Thyroid gland (tissue), 4 donors: ENCODE measurements around the gene GATAD2A. TPM values are rescaled to one million over a fixed set of nuclear protein-coding genes. Genes with fewer than 3 reads are reported as not detected.

ENCODE experiments used
- DNase-seq, 2 donors: peaks; one replicate each; pipeline ENCODE4 v3.0.0-alpha.2; 2019
- H3K27ac ChIP-seq, 3 donors: fragments of 200-600 bp; sonication (generic); 1 replicate in 2 of 3; 2 replicates in 1 of 3; pipeline ENCODE4 v1.5.1; 2016 to 2019; ENCODE audit warnings: mild to moderate bottlenecking in 1 of 3, moderate library complexity in 1 of 3
- H3K27me3 ChIP-seq: fragments of 200-600 bp; sonication (generic); one replicate; pipeline ENCODE4 v1.5.1; 2019
- H3K36me3 ChIP-seq, 2 donors: fragments of 200-600 bp; sonication (generic); one replicate each; pipeline ENCODE4 v1.5.1; 2016 to 2019
- H3K4me1 ChIP-seq, 2 donors: fragments of 200-600 bp; sonication (generic); one replicate each; pipeline ENCODE4 v1.5.1; 2017 to 2019
- H3K4me3 ChIP-seq, 3 donors: fragments of 200-600 bp; sonication (generic); replicated peaks in 1 of 3; 1 replicate in 2 of 3; 2 replicates in 1 of 3; pipeline ENCODE4 v1.5.1; 2016; ENCODE audit warnings: mild to moderate bottlenecking in 1 of 3
- H3K9me3 ChIP-seq: fragments of 200-600 bp; sonication (generic); one replicate; pipeline ENCODE4 v1.5.1; 2017
- POLR2A ChIP-seq, 2 donors: fragments of 450-650 bp; IDR thresholded peaks; one replicate each; pipeline ENCODE4 v1.6.1; 2017; ENCODE audit warnings: antibody characterized with exemption in 2 of 2, mild to moderate bottlenecking in 2 of 2, moderate library complexity in 1 of 2
- WGBS, 2 donors: methylation state at CpG; one replicate each; pipeline ENCODE4 v1.1.5; 2017; 5-methylcytosine and 5-hydroxymethylcytosine counted together
- intact Hi-C: fragments of 100-400 bp; cut with DNase I; formaldehyde crosslinking; loops from one replicate; pipeline ENCODE4 v1.15.1; 2023
- total RNA-seq, 4 donors: library from RNA; depleted of rRNA; stranded (reverse); fragments of >200 nt; gene quantifications; one replicate each; pipeline ENCODE4 v1.2.3, GENCODE V29; 2016
- TF ChIP-seq, protein P1 (sequence below), 6 experiments: fragments of 200-600 bp in 3 of 6; fragments of 450-650 bp in 3 of 6; sonication (generic) in 3 of 6; IDR thresholded peaks; one replicate each; pipeline ENCODE4 v1.5.1; 2016 to 2019; ENCODE audit warnings: antibody characterized with exemption in 6 of 6, mild to moderate bottlenecking in 2 of 6, inconsistent platforms in 1 of 6, moderate library complexity in 1 of 6

The GATAD2A gene
- total RNA-seq, 4 donors from 2014 or later, result 33.2 to 82.4 (median 51.8) TPM

DNA sequence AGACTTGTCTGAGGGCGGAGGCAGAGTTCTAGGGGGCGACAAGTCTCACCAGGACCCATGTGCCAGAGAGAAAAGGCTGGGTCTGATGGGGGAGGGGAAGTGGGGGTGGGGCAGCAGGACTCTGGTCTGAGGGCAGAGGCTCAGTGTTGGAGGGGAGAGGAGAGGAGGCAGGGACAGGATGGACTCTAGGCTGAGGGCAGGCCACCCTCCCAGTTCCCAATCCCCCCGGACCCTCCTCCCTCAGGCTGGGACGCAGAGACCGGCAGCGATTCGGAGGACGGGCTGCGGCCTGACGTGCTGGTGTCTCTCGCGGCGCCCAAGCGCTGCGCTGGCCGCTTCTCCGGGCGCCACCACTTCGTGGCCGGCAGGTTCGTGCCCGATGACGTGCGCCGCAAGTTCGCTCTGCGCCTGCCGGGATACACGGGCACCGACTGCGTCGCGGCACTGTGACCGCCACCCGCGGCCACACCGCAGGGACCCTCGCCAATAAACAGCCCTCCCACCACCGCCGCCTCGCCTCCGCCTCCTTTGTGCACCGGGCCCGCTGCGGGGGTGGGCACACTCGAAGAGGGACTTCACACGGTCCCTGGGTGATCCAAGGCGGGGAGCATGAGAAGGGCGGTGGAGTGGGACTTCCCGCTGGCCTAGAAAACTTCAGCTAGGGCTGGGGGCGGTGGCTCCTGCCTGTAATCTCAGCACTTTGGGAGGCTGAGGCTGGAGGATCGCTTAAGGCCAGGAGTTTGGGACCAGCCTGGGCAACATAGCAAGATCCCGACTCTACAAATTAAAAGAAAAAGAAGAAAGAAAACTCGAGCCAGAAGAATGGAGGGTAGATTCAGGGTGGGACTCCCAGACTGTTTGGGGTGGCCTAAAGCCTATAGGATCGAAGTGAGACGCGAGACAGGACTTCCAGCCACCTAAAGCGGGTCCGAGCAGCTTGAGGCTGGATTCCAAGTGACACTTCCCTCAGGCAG lies 131.9 kb downstream of the GATAD2A start:
- intact Hi-C loops, result no loop called here
- Histone ChIP-seq H3K4me3 (peak overlapping the region in 1 of 3 donors; percentile 34), H3K36me3 (no peaks in the 10 kb centered on the region), H3K27me3 (no peaks in the 10 kb centered on the region), H3K27ac (no peak overlapping the region), H3K4me1 (peaks cover 25 to 29% of the 10 kb centered on the region in 2 donors), H3K9me3 (no peaks in the 10 kb centered on the region)
- 36 to 55% methylated on average over 16 to 27 of the region's 59 CpGs for WGBS, 2 donors
- no peak for TF ChIP-seq POLR2A (IDR thresholded peaks at IDR 0.05)
- TF ChIP-seq, protein P1, sequence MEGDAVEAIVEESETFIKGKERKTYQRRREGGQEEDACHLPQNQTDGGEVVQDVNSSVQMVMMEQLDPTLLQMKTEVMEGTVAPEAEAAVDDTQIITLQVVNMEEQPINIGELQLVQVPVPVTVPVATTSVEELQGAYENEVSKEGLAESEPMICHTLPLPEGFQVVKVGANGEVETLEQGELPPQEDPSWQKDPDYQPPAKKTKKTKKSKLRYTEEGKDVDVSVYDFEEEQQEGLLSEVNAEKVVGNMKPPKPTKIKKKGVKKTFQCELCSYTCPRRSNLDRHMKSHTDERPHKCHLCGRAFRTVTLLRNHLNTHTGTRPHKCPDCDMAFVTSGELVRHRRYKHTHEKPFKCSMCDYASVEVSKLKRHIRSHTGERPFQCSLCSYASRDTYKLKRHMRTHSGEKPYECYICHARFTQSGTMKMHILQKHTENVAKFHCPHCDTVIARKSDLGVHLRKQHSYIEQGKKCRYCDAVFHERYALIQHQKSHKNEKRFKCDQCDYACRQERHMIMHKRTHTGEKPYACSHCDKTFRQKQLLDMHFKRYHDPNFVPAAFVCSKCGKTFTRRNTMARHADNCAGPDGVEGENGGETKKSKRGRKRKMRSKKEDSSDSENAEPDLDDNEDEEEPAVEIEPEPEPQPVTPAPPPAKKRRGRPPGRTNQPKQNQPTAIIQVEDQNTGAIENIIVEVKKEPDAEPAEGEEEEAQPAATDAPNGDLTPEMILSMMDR (IDR thresholded peaks at IDR 0.05), result no peak
- DNase-seq, result peak; percentile 38 to 45

DNA sequence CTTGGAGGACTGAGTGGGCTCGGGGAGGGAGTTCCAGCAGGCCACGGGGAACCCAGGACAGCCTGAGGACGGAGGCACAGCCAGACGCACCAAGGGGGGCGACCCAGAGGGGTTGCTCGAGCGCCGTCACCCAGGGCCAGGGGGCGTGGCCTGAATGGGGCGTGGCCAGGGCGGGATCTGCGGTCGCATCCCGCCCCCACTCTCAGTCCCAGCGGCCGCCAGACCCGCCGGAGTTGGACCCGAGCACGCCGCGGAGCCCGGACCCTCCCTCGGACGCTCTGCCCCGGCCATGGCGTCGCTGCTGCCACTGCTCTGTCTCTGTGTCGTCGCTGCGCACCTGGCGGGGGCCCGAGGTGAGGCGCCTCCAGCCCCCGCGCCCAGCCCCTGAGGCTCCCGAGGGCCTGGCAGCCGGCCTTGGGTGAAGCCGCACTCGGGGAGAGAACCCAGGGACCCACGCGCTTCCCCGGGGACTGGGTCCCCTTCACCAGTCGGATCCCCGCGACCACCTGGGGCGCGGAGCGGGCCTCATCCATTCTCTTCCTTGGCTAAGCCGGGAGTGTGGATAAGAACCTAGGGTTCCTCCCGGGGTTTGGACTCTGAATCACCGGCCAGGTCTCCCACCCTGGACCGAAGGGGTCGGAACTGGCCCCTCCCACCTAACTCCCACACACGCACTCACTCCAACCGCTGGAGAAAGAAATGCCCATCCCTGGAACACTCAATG lies 132.7 kb downstream of the GATAD2A start, which contains the start of gene CILP2:
TSS of gene CILP2 (plus strand) at position 205 of the 724 bp plus-strand sequence. CDS start at position 290, 85 bp downstream.
- Histone ChIP-seq H3K9me3 (no peaks in the 10 kb centered on the region), H3K27ac (no peak within 1 kb of the TSS), H3K4me1 (peaks cover 25 to 26% of the 10 kb centered on the region in 2 donors), H3K36me3 (no peaks in the 10 kb centered on the region), H3K4me3 (peak within 1 kb of the TSS in 1 of 3 donors; percentile 34), H3K27me3 (no peaks in the 10 kb centered on the region)
- intact Hi-C loops, result no loop called here
- peak; percentile 66 to 69 for DNase-seq
- 0 to 8% methylated on average over 5 to 11 of the region's 56 CpGs for WGBS, 2 donors
- TF ChIP-seq, protein P1 (IDR thresholded peaks at IDR 0.05), result no peak
- TF ChIP-seq POLR2A (IDR thresholded peaks at IDR 0.05), result peak in 1 of 2 donors; percentile 28

DNA sequence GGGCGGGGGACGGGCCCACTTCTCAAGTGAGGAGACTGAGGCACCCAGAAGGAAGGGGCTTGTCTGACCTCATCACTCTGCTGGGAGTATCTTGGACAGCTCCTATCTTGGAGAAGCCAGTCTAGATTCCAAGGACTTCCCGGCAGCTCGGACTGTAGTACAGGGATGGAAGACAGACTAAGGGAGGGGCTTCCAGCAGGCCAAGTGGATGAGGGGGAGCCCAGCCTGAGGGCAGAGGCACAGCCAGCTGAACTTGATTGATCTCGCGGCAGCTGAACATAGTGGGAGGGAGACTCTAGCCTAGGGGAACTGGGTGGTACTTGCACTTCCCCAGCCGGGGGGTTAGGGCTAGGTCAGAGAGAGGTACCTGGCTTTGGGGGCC lies 133.3 kb downstream of the GATAD2A start:
- TF ChIP-seq, protein P1 (IDR thresholded peaks at IDR 0.05), result no peak
- no peak for TF ChIP-seq POLR2A (IDR thresholded peaks at IDR 0.05)
- peaks cover 25 to 26% of the 10 kb centered on the region in 2 donors for H3K4me1 ChIP-seq
- no peak for DNase-seq
- H3K27ac ChIP-seq, result no peak overlapping the region
- H3K36me3 ChIP-seq, result no peaks in the 10 kb centered on the region
- no peaks in the 10 kb centered on the region for H3K27me3 ChIP-seq
- H3K4me3 ChIP-seq, result peak overlapping the region in 1 of 3 donors; percentile 34
- intact Hi-C loops, result no loop called here
- no peaks in the 10 kb centered on the region for H3K9me3 ChIP-seq
- 37 to 43% methylated on average over 7 of the region's 7 CpGs for WGBS, 2 donors

DNA sequence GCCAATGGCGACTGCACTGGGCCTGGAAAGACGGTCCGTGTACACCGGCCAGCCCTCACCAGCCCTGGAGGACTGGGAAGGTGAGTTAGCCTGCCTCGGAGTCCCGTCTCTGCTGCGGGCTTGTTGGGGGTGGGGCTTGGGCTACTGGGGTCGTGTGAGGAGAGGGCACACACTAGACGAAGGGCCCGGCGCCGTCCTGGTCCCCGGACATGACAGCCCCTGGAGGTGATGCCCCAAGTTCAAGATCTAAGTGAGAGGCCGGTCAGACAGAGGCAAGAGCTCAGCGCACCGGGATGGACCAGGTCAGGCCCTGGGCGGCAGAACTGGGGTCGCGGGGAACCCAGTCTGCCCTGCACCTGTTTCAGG lies 134.2 kb downstream of the GATAD2A start:
- 42 to 50% methylated on average over 10 to 15 of the region's 19 CpGs for WGBS, 2 donors
- Histone ChIP-seq H3K4me3 (no peak overlapping the region), H3K9me3 (no peaks in the 10 kb centered on the region), H3K4me1 (peaks cover 25 to 26% of the 10 kb centered on the region in 2 donors), H3K27ac (no peak overlapping the region), H3K27me3 (no peaks in the 10 kb centered on the region), H3K36me3 (no peaks in the 10 kb centered on the region)
- DNase-seq, result no peak
- no peak for TF ChIP-seq POLR2A (IDR thresholded peaks at IDR 0.05)
- TF ChIP-seq, protein P1 (IDR thresholded peaks at IDR 0.05), result no peak
- intact Hi-C loops, result no loop called here
